ENCODE measurements around the gene PEMT.

- TF ChIP-seq, protein P1, sequence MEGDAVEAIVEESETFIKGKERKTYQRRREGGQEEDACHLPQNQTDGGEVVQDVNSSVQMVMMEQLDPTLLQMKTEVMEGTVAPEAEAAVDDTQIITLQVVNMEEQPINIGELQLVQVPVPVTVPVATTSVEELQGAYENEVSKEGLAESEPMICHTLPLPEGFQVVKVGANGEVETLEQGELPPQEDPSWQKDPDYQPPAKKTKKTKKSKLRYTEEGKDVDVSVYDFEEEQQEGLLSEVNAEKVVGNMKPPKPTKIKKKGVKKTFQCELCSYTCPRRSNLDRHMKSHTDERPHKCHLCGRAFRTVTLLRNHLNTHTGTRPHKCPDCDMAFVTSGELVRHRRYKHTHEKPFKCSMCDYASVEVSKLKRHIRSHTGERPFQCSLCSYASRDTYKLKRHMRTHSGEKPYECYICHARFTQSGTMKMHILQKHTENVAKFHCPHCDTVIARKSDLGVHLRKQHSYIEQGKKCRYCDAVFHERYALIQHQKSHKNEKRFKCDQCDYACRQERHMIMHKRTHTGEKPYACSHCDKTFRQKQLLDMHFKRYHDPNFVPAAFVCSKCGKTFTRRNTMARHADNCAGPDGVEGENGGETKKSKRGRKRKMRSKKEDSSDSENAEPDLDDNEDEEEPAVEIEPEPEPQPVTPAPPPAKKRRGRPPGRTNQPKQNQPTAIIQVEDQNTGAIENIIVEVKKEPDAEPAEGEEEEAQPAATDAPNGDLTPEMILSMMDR (conservative IDR thresholded peaks at IDR 0.05 in 1 of 2, IDR thresholded peaks at IDR 0.05 in 1 of 2; ENCODE audit: low read depth in 1 of 2, low read length in 2 of 2): no peak
- TF ChIP-seq EZH2 (IDR thresholded peaks at IDR 0.05; ENCODE audit: low read length, missing control alignments): no peak
Measured at GRCh38 chr17:17554266-17554665, 37.2 kb downstream of the PEMT start.

Data from fibroblast of lung (primary cell).